GM04504 (cell line): Measurements from ENCODE around the gene WFDC10A.
A peak's percentile ranks its signal among the peaks of the same experiment; 100 is the strongest.
"Not testable (repeated sequence)": the region's sequence is repeated elsewhere in the genome, so short reads cannot be mapped to it uniquely, and the experiment has no call there.

Source experiments
- DNase-seq: peaks from one replicate; pipeline ENCODE4 v3.0.0-alpha.2; 2012; ENCODE audit warnings: low read depth

WFDC10A gene

DNA sequence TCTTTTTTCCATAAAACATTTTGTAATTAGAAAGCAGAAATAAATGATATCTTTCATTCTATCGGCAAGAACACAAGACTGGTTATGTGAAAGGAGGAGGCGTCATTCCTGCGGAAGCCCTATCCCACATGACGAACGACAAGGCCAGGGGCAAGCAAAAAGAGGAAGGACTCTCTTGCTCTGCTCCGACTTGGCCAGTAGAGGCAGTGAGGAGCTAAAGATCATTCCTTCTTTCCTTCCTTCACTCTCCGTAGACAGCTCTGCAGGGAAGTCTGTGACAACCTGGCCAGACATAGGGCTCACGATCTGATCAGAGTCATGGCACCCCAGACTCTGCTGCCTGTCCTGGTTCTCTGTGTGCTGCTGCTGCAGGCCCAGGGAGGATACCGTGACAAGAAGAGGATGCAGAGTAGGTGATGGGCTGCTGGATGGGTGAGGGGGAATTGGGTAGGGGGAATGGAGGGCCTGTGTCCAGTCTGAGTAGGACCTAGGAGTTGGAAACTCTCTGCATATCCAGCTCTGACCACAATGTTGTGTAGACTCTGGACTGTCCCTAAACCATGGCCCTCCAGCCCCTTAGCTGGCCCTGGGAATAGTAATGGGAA, at the start of gene WFDC10A:
TSS of gene WFDC10A (plus strand) at position 244 of the 605 bp plus-strand sequence. CDS start at position 319, 75 bp downstream.
- no peak for DNase-seq

DNA sequence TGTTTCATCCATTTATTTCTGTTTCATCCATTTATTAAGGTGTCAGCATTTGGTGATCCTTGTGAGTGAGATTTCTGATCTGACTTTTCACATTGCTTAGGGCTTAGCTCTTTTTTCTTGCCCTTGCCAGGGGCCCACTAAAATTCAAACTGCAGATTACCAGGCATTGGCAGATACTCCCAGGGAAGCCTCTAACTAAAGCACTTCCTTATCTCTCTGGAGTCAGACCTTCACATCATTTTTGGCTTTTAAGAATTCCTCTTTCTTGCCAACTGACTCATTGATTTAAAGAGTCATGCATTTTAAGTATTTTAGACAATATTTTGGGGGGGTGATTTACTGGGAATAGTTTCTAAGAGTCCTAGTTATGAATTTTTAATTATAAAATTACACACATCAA, 47.8 kb upstream of the WFDC10A start:
- no peak for DNase-seq

DNA sequence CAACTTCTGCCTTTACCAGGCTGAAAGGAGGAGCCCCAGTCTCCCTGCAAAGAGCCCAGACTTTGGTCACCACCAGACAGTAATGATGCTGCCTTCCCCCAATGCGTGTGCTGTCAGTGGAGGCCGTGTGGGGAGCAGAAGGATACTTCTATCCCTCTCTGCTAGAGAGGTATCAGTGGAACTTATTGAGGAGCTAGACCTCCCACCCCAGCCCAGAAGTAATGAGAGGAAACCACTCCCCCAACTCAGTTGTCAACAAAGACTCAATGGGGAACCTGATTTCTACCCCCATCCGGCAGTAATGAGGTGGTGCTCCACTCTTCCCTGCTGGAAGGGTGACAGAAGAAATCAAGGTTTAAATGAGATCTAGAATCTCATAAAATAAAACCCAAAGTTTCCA, 46.0 kb upstream of the WFDC10A start:
- no peak for DNase-seq

DNA sequence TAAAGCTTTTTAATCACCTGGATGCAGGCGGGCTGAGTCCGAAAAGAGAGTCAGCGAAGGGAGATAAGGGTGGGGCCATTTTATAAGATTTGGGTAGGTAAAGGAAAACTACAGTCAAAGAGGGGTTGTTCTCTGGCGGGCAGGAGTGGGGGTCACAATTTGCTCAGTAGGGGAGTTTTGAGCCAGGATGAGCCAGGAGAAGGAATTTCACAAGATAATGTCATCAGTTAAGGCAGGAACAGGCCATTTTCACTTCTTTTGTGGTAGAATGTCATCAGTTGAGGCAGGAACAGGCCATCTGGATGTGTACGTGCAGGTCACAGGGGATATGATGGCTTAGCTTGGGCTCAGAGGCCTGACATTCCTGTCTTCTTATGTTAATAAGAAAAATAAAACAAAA, 45.2 kb upstream of the WFDC10A start:
- DNase-seq = not testable (repeated sequence)

DNA sequence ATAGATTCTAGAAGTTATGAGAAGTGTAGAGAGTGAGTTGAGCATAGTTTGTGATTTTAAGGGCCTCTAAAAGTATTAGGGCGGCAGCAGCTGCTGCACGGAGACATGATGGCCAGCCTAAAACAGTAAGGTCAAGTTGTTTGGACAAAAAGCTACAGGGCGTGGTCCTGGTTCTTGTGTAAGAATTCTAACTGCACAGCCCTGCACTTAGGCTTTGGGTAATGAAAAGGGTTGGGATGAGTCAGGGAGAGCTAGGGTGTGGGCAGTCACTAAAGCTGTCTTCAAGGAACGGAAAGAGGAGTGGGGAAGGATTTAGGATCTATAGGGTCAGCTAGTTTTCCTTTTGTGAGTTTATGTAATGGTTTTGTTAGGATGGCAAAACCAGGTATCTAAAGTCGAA, 43.6 kb upstream of the WFDC10A start:
- not testable (repeated sequence) for DNase-seq

DNA sequence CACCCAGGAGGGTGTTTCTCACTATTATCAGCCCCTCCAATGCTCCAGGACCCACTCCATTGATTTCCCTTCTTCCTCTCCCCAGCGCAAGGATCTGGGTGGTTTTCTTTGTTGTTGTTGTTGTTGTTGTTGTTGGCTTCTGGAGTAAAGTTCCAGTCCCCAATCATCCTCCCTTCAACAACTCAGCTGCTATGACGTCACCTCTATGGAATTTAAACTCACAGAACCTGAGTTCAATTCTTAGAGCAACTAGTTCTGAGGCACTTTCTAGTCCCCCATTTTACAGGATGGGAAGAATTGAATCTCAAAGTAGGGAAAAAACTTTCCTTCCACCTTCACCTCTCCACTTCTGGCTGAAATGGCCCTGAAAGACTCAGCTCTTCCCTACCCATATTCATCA, 40.7 kb upstream of the WFDC10A start:
- DNase-seq = no peak

DNA sequence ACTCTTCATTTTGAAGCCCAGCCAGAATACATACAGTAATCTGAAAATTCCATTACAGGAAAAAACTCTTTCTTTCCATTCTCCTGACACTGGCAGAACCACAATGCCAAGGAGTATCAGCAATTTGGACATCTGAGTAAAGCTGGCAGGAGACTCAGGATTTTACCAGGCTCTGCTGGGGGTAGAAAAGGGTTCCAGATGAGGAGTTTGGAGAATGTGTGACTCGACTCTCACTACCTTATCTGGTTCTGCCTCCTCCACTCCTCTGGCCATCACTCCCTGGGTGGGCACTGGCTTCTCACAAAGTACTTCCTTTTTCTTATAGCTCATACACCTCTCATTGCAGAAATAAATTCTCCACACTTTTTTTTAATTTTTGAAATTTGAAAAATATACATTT, 39.8 kb upstream of the WFDC10A start:
- no peak for DNase-seq

DNA sequence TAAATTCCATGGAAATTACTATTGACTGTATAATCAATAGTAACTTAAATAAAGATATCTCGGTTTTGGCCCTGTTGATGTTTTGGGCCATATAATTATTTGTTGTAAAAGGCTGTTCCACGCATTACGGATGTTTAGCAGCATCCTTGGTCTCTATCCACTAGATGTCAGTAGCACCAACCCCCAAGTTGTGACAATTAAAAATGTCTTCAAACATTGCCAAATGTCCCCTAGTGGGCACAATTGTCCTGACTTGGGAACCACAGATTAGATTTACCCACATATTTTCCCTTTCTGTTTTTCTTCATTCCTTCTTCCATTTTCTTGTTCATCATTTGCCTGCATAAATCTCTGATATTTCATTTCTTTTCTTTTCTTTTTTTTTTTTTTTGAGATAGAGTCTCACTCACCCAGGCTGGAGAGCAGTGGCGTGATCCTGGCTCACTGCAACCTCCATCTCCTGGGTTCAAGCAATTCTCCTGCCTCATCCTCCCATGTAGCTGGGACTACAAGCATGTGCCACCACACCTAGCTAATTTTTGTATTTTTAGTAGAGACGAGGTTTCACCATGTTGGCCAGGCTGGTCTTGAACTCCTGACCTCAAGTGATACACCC, 36.9 kb upstream of the WFDC10A start:
- DNase-seq = peak; percentile 23

DNA sequence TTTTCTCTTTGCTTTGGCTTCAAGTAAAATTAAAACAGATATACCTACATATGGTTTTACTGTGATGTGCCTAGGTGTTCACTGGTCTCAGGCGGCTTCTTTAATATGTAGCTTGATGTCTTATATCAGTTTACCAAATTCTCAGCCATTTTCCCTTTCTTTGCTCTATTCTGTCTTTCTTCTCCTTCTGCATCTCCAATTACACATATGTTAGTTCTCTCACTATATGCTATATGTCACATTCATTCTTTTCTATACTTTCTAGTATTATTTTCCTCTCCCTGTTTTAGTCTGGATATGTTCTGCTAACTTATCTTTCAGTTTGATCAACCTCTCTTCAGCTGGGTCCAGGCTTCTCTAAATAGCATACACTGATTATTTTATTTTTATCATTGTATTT, 36.0 kb upstream of the WFDC10A start:
- no peak for DNase-seq

DNA sequence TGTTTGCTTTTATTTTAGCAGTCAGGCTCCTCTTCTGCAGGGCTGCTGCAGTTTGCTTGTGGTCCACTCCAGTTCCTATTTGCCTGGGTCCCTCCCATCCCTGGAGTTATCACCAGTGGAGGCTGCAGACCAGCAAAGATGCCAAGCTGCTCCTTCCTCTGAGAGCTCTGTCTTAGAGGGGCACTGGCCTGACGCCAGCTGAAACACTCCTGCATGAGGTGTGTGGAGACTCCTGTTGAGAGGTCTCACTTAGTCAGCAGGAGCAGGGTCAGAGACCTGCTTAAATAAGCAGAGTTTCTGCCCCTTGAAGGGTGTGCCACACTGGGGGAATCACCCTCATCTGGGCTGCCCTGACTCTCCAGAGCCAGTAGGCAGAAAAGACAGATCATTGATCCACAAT, 34.3 kb upstream of the WFDC10A start:
- no peak for DNase-seq

DNA sequence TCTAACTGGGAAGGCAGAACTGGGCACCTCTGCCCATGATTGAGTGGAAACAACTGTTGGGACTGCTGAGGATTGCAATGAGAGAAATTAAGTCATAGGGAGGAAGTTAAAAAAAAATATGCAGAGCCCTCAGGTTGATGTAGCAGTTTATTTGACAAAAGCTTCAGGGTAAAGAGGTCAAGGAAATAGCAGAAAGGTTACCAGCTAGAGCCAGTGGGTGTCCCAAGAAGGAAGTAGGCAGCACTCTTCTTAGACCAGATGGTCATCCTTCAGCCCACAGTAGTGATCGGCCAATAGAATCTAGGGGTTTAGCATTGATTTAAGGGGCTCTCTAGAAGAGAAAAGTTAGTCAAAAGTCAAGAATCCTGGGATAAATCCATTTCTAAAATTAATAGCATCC, 21.7 kb upstream of the WFDC10A start:
- no peak for DNase-seq

DNA sequence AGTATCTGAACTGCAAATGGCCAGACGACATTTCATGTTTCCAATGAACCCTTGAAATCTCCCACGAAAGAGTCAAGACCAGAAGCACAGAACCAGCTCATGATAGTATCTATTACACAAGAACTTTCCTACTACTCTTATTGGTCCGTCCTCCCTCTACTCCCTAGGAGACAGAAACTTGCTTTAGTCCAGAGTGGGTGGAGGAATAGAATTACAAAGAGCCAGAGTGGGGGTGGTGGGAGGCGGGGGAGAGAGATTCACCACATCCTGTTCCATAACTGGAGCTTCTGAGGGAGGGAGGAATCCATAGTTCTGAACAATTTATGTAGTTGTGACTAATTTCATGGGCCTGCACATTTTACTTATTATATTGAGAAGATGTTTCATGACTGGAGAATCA, 18.5 kb upstream of the WFDC10A start:
- DNase-seq = peak; percentile 77

DNA sequence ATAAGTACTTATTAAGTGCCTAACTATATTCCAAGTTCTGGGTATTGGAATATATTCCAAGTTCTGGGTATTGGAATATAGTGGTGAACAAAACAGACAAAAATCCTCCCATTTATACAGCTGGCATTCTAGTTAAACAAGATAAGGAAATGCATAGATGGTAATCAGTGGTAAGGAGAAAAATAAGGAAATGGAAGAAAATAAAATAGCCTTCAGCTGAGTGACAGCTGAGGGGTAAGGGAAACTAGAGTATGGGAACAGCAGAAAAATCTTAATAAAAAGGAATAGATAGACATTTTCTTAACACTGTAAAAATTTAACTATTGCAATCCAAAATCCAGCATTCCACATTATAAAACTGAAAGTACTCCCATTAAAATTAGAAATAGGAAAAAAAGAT, 17.2 kb upstream of the WFDC10A start:
- no peak for DNase-seq

DNA sequence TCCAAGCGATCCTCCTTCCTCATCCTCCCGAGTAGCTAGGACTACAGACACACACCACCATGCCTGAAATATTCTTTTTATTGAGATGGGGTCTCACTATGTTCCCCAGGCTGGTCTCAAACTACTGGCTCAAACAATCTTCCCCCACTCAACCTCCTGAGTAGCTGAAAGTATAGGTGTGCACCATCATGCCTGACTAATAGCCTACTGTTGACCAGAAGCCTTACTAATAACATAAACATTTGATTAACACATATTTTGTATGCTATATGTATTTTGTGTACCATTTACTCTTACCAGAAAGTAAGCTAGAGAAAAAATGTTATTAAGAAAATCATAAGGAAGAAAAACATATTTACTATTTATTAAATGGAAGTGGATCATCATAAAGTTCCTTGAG, 11.9 kb upstream of the WFDC10A start:
- no peak for DNase-seq

DNA sequence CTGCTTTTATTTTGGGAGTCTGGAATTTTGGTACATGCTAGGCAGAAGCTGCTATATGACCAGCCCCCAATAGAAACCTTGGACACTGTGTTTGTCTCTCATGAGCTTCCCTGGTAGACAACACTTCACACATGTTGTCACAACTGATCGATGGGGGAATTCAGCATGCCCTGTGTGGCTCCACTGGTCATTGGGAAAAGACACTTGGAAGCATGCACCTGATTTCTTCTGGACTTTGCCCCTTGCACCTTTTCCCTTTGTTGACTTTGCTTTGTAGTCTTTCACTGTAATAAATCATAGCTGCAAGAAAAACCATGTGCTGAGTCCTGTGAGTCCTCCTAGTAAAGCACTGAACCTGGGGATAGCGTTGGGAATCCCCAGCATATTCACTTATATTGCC, 7.9 kb upstream of the WFDC10A start:
- no peak for DNase-seq

DNA sequence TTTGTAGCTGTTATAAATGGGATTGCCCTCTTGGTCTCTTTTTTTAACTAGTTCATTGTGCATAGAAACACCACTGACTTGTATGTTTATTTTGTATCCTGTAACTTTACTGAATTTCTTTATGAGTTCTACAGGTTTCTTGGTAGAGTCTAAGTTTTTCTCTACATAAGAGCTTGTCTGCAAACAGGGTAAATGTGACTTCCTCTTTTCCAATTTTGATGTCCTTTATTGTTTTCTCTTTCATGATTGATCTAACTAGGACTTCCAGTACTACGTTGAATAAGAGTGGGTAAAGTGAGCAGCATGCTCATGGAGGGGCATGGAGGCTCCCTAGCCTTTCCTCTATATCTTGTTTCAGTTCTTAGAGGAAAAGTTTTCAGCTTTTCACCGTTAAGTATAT, 3.0 kb upstream of the WFDC10A start:
- DNase-seq = no peak

DNA sequence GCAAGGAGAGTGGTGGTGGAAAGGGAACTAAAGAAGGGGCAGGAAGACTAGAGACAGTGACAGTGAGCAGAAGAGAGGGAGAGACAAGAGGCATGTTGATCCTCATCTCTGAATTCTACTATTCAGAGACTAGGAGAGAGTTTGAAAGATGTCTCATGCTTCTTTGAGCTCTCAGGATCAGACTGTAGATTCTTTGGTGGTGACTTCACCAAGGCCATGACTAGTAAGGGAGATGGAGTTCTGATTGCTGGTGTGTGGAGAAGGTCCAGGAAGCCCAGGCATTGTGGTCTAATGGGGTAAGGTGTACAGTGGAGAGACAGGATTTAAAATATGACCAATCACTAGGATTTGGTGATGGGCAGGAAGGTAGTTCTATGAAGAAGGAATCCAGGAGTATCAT, 832 bp downstream of the WFDC10A start:
- DNase-seq = no peak

DNA sequence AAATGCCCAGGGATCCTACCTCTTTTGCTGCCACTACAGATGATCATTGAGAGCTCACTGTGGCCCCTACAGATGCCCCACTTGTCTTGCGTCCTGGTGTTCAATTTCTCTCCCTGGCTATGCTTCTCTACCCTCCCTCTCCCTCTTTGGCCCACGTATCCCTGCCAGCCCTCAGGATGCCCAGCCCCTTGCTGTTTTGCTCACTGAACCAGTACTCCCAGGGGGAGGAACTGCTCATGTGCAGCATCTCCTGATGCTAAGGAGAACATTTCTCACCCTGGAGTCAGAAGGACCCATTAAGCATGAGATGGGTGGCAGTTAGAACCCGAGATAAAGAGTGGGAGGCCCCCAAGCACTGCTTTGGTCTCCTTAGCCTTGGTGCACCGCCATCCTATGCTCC, 1.6 kb downstream of the WFDC10A start, which contains the start of gene WFDC9:
TSS of gene WFDC9 (minus strand) at position 101 of the 400 bp plus-strand sequence. CDS start 21,103 bp downstream, outside the sequence.
- DNase-seq = no peak

DNA sequence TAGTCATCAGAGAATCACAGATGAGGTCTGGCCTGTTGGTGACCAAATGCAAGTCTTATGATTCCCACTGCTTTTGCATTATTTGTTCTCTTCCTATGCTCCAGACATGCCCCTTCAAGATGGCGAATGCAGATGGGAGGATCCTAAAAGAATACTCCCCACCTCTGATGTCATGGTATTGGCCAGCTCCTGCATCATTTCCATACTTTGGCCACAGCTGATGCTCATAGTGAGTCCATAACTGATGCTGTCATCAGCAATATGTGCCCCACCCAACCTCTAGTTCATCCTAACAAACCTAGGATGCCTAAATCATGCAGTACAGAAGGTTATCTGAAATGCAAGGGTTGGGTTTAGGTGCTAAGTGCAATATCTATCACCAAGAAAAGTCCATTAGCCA, 7.0 kb downstream of the WFDC10A start:
- DNase-seq = no peak

DNA sequence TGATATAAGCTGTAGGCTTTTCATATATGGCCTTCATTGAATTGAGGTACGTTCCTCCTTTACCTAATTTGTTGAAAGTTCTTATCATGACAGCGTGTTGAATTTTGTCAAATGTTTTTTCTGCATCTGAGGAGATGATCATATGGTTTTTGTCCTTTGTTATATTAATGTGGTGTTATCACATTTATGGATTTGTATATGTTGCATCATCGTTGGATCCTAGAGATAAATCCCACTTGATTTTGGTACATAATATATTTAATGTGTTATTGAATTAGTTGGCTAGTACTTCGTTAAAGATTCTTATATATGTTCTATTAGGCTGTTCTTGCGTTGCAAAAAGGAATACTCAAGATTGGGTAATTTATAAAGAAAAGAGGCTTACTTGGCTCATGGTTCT, 10.1 kb downstream of the WFDC10A start:
- no peak for DNase-seq

DNA sequence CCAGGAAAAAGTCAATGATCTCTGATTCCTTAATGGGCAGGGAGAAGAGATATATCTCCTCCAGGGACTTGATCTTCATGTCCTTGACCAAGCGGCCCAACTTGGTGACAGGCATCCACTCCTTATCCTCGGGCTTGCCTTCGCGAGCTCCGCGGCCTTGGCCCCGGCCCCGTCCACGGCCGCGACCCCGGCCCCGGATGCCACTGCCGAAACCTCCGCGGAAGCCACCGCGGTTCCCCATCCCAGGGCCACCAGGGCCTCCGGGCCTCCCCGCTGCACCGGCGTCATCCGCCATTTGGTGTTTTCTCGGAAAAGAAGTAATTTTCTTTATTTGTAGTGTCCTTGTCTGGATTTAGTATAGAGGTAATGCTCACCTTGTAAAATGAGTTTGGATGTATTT, 11.5 kb downstream of the WFDC10A start:
- not testable (repeated sequence) for DNase-seq

DNA sequence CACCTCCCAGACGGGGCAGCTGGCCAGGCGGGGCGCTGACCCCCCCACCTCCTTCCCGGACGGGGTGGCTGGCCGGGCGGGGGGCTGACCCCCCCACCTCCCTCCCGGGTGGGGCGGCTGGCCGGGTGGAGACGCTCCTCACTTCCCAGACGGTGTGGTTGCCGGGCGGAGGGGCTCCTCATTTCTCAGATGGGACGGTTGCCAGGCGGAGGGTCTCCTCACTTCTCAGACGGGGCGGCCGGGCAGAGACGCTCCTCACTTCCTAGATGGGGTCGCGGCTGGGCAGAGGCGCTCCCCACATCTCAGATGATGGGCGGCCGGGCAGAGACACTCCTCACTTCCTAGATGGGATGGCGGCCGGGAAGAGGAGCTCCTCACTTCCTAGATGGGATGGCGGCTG, 16.3 kb downstream of the WFDC10A start:
- DNase-seq = not testable (repeated sequence)

DNA sequence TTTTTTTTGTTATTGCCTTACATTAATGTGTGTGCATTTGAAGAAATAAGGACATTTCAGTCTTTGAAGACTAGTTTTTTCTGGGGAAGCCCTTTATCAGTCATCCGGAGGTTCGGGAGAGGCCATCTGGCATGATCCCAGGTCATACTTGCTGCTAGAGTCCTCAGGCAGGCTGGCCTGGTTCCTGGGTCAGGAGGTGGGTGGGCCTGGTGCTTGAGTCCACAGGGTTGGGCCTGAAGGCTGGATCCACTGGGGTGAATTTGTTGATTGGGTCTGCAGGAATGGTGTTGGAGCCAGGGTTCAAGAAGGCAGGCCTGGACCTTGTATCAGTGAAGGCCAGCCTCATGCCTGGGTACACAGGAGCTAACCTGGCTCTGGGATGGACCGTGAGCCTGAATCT, 17.3 kb downstream of the WFDC10A start:
- no peak for DNase-seq

DNA sequence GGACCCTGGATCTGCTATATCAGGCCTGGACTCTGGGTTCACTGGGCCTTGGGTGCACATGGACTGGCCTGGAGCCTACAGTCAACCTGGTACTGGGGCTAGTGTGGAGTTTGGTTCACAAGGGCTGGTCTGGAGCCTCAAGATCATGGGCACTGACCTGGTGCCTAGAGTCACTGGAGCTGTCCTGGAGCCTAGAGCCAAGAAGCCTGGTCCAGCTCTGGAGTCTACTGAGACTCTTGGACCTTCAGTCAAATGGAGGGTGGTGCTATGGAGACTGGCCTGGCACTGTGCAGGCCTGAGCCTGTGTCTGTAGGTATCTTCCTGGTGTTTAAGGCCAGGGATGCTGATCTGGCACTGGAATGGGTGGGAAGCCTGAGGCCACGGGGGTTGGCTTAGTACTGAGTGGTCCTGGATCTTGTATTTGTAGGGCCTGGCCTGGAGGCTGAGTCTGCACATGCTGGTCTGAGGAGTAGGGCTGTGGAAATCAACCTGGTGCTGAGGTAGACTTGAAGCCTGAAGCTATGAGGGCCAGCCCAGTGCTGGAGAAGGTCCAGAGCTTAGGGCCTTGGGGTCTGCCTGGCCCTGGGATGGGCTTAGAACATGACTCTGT, 18.0 kb downstream of the WFDC10A start:
- DNase-seq = no peak
